ENCODE measurements around the gene CSPG4. TPM values are rescaled to one million over a fixed set of nuclear protein-coding genes. Genes with fewer than 3 reads are reported as not detected.
A peak's percentile ranks its signal among the peaks of the same experiment; 100 is the strongest.

The CSPG4 gene
- total RNA-seq, 1 experiment from 2014 or later, result 2.0 TPM

DNA sequence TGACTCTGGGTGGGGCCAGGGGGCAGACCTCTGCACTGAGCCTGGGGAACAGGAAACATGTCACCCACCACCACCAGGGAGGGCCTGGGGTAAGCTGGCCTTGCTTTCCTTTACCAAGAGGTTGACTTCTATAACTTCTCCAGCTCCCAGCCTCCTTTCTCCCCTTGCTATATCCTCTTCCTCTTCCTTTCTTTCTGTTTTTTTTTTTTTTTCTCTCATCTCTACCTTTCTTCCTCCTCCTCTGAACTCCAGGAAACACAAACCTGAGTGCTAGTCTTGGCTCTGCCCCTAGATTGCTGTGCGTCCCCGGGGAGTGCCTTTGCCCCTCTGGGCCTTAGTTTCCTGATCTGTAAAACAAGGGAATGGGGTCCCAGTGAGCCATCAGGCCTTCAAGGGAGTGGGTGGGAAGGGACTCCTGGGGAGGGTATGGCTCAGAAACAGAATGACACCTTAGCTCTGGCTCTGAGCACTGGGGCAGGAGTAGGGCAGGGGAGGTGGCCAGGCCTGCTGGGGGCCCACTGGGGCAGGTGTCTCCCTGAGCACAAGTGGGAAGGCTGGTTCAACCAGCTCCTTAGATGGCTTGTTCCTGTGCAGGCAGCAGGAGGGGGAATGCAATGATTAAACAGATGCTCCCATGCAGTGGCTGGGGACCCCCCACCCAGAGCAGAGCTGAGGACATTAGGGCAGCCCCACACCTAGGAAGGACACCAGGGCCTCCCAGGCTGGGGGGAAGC lies 60.7 kb downstream of the CSPG4 start:
- peaks cover 48 to 50% of the 10 kb centered on the region in 2 experiments for H3K4me1 Mint-ChIP-seq

More for the DNA sequence above, 60.7 kb downstream of the CSPG4 start:
- no peak overlapping the region for H2BK15ac ChIP-seq (ENCODE audit: low read depth, low read length)
- Mint-ChIP-seq H3K27me3 (ENCODE audit: low read depth) (peaks cover 1% of the 10 kb centered on the region; the same call in 1 of the 2 replicates), H3K4me3 (peak overlapping the region; percentile 14 to 97; a peak in 3 of 5 replicates), H3K27ac (peak overlapping the region in 1 of 3 experiments; percentile 72; a peak in 2 of 7 replicates), H3K9me3 (no peaks in the 10 kb centered on the region), H3K36me3 (ENCODE audit: insufficient read depth in 1 of 3, low read depth in 3 of 3) (peaks cover 18 to 48% (median 38%) of the 10 kb centered on the region in 3 experiments)
- H2BK12ac ChIP-seq (ENCODE audit: insufficient read length, low read depth, low read length), result no peak overlapping the region
- H3K9me3 ChIP-seq (ENCODE audit: control insufficient read depth, low read depth, low read length), result no peaks in the 10 kb centered on the region
- H3K27me3 ChIP-seq (ENCODE audit: insufficient read depth, low read length), result no peaks in the 10 kb centered on the region; the same call in 1 of the 2 replicates
- H4K20me1 ChIP-seq (ENCODE audit: control insufficient read depth, insufficient read depth, insufficient read length), result no peaks in the 10 kb centered on the region
- no peak overlapping the region for H3K4me2 ChIP-seq (ENCODE audit: insufficient read depth, insufficient read length, low read length)
- no peak overlapping the region for H3K56ac ChIP-seq (ENCODE audit: insufficient read length, low read depth, low read length)
- H3K23ac ChIP-seq (ENCODE audit: insufficient read length, low read depth, low read length), result no peak overlapping the region
- WGBS (ENCODE audit: extremely low coverage, insufficient read length, low lambda C conversion rate), result no CpG with 5 or more reads among the region's 2 CpGs
- no peak overlapping the region for H4K8ac ChIP-seq (replicated peaks; ENCODE audit: insufficient read length, low read depth, low read length)
- H3K27ac ChIP-seq (ENCODE audit: insufficient read length, low read depth, low read length), result no peak overlapping the region
- no peak overlapping the region for H3K18ac ChIP-seq (ENCODE audit: insufficient read length, low read depth, low read length)
- no peak overlapping the region for H3K4ac ChIP-seq (ENCODE audit: low read depth, low read length)
- DNase-seq, result no peak
- H3T11ph ChIP-seq (ENCODE audit: low read length), result no peak overlapping the region
- no peak overlapping the region for H4K91ac ChIP-seq (ENCODE audit: insufficient read length, low read depth, low read length)
- H2BK5ac ChIP-seq (ENCODE audit: insufficient read length, low read length), result no peak overlapping the region
- TF ChIP-seq, protein P1, sequence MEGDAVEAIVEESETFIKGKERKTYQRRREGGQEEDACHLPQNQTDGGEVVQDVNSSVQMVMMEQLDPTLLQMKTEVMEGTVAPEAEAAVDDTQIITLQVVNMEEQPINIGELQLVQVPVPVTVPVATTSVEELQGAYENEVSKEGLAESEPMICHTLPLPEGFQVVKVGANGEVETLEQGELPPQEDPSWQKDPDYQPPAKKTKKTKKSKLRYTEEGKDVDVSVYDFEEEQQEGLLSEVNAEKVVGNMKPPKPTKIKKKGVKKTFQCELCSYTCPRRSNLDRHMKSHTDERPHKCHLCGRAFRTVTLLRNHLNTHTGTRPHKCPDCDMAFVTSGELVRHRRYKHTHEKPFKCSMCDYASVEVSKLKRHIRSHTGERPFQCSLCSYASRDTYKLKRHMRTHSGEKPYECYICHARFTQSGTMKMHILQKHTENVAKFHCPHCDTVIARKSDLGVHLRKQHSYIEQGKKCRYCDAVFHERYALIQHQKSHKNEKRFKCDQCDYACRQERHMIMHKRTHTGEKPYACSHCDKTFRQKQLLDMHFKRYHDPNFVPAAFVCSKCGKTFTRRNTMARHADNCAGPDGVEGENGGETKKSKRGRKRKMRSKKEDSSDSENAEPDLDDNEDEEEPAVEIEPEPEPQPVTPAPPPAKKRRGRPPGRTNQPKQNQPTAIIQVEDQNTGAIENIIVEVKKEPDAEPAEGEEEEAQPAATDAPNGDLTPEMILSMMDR (conservative IDR thresholded peaks at IDR 0.05), result no peak
- no peak overlapping the region for H2BK120ac ChIP-seq (ENCODE audit: low read depth, low read length, poor library complexity, severe bottlenecking)
- peaks cover 14% of the 10 kb centered on the region for H3K23me2 ChIP-seq (ENCODE audit: insufficient read length, low read depth, low read length, poor library complexity, severe bottlenecking)
- peaks cover 3% of the 10 kb centered on the region; the same call in 1 of the 2 replicates for H3K4me1 ChIP-seq (ENCODE audit: insufficient read depth, low read length)
- no peak overlapping the region for H2AFZ ChIP-seq (ENCODE audit: low read length)
- no peaks in the 10 kb centered on the region for H3K79me1 ChIP-seq (ENCODE audit: insufficient read depth, low read depth, low read length, poor library complexity, severe bottlenecking)
- H2AK5ac ChIP-seq (ENCODE audit: insufficient read length, low read length), result no peak overlapping the region
- H2BK20ac ChIP-seq (ENCODE audit: low read depth, low read length, poor library complexity, severe bottlenecking), result no peak overlapping the region
- H3K9ac ChIP-seq (ENCODE audit: extremely low read depth, insufficient read length, low read length), result no peak overlapping the region
- H4K5ac ChIP-seq (ENCODE audit: insufficient read length, low read depth, low read length), result no peak overlapping the region
- no peak overlapping the region for H3K14ac ChIP-seq (ENCODE audit: insufficient read depth, low read length)
- peaks cover 9% of the 10 kb centered on the region; the same call in 1 of the 2 replicates for H3K79me2 ChIP-seq (ENCODE audit: insufficient read depth, low read length)

Measured in H9 (cell line).